GM19463 (cell line): Measurements from ENCODE around the gene TMEM176A.

Experiments
- ATAC-seq: cut with Tn5 transposase; IDR thresholded peaks from one replicate; pipeline ENCODE4 v1.9.1; 2021; ENCODE audit warnings: mild to moderate bottlenecking, moderate library complexity; ENCODE audit not compliant: unreplicated experiment

Gene TMEM176A

GRCh38 chr7:150787321-150788281 lies 13.0 kb upstream of the TMEM176A start:
- peak; percentile 39 for ATAC-seq

- no peak for ATAC-seq
Observed at GRCh38 chr7:150788474-150789269, 11.9 kb upstream of the TMEM176A start.

GRCh38 chr7:150790416-150791075 lies 10.0 kb upstream of the TMEM176A start:
- ATAC-seq = no peak

GRCh38 chr7:150791304-150791703 lies 9.3 kb upstream of the TMEM176A start:
- no peak for ATAC-seq

GRCh38 chr7:150791746-150792452 lies 8.7 kb upstream of the TMEM176A start:
- ATAC-seq = no peak

- ATAC-seq = no peak
Observed at GRCh38 chr7:150793569-150794238, 6.9 kb upstream of the TMEM176A start.

- no peak for ATAC-seq
Observed at GRCh38 chr7:150797661-150798060, 2.9 kb upstream of the TMEM176A start.

GRCh38 chr7:150799156-150799555 lies 1.4 kb upstream of the TMEM176A start:
- no peak for ATAC-seq

- no peak for ATAC-seq
Observed at GRCh38 chr7:150799741-150800580, 608 bp upstream of the TMEM176A start, which contains the start of gene TMEM176B. TMEM176B (minus strand) TSS chr7:150800364; CDS start chr7:150796569, 3,795 bp downstream.

GRCh38 chr7:150801242-150801945 lies 825 bp downstream of the TMEM176A start:
- no peak for ATAC-seq

- no peak for ATAC-seq
Observed at GRCh38 chr7:150801946-150802771, 1.6 kb downstream of the TMEM176A start.

- ATAC-seq = no peak
Observed at GRCh38 chr7:150803161-150803860, 2.7 kb downstream of the TMEM176A start.

- ATAC-seq = no peak
Observed at GRCh38 chr7:150804802-150805201, 4.2 kb downstream of the TMEM176A start.

GRCh38 chr7:150805864-150806263 lies 5.3 kb downstream of the TMEM176A start:
- no peak for ATAC-seq

GRCh38 chr7:150806454-150806853 lies 5.9 kb downstream of the TMEM176A start:
- no peak for ATAC-seq

- ATAC-seq = no peak
Observed at GRCh38 chr7:150806863-150807262, 6.3 kb downstream of the TMEM176A start.
